ENCODE measurements around the gene DEPDC5. TPM values are rescaled to one million over a fixed set of nuclear protein-coding genes. Genes with fewer than 3 reads are reported as not detected.

DEPDC5 gene
- total RNA-seq, 3 donors from 2014 or later (not counting 1 experiment from before 2014, with no cell fraction given), result 56.7 to 67.9 (median 62.6) TPM

DNA sequence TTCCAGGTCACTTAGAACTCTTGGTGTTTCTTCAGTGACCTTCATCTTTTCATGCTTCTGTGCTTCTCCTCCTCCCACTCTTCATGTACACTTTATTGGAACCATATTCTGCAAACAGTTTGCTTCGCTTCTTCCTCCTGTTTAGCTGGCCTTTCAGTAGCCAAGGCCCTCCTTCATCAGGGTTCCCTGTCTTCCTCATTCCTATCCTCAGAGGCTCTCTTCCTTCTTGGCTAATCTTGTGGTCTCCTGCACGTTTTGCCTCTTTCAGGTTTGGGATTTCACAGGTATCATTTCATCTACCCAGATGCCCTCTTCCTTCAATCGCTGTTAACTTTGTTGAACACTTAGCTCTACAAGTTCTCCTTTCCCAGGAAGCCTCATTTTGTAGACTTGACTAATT lies 66.8 kb downstream of the DEPDC5 start:
- H3K36me3 ChIP-seq (ENCODE audit: control insufficient read depth, insufficient read depth, low read length), result peaks cover 71% of the 10 kb centered on the region
- Mint-ChIP-seq H3K4me3 (no peak overlapping the region), H3K27ac (no peak overlapping the region), H3K27me3 (ENCODE audit: low read depth in 2 of 2) (no peaks in the 10 kb centered on the region), H3K4me1 (no peaks in the 10 kb centered on the region), H3K9me3 (no peaks in the 10 kb centered on the region), H3K36me3 (peaks cover 11% of the 10 kb centered on the region)
- 87% methylated on average over 3 of the region's 3 CpGs for WGBS (ENCODE audit: insufficient coverage)
- ATAC-seq (no peak), DNase-seq (no peak)
- TF ChIP-seq CTCF (IDR thresholded peaks at IDR 0.05), result no peak
- no peak overlapping the region for H3K27ac ChIP-seq (ENCODE audit: low read length)
- H3K4me3 ChIP-seq (ENCODE audit: low read length), result no peak overlapping the region
- H3K4me1 ChIP-seq (ENCODE audit: control insufficient read depth, insufficient read depth, low read length), result no peaks in the 10 kb centered on the region
- H3K9me3 ChIP-seq (ENCODE audit: control insufficient read depth, insufficient read depth, low read length), result no peaks in the 10 kb centered on the region
- H3K27me3 ChIP-seq (ENCODE audit: control insufficient read depth, insufficient read depth, low read length), result no peaks in the 10 kb centered on the region
- intact Hi-C loops (cut with micrococcal nuclease), result no loop called here

GRCh38 chr22:31821572-31821971 lies 67.8 kb downstream of the DEPDC5 start:
- Mint-ChIP-seq H3K27ac (no peak overlapping the region), H3K9me3 (no peaks in the 10 kb centered on the region), H3K4me3 (no peak overlapping the region), H3K27me3 (ENCODE audit: low read depth in 2 of 2) (no peaks in the 10 kb centered on the region), H3K36me3 (peaks cover 8% of the 10 kb centered on the region), H3K4me1 (no peaks in the 10 kb centered on the region)
- H3K27me3 ChIP-seq (ENCODE audit: control insufficient read depth, insufficient read depth, low read length), result no peaks in the 10 kb centered on the region
- H3K4me1 ChIP-seq (ENCODE audit: control insufficient read depth, insufficient read depth, low read length), result no peaks in the 10 kb centered on the region
- H3K9me3 ChIP-seq (ENCODE audit: control insufficient read depth, insufficient read depth, low read length), result no peaks in the 10 kb centered on the region
- H3K4me3 ChIP-seq (ENCODE audit: low read length), result no peak overlapping the region
- intact Hi-C loops (cut with micrococcal nuclease), result no loop called here
- ATAC-seq (no peak), DNase-seq (no peak)
- peaks cover 71% of the 10 kb centered on the region for H3K36me3 ChIP-seq (ENCODE audit: control insufficient read depth, insufficient read depth, low read length)
- no peak for TF ChIP-seq CTCF (IDR thresholded peaks at IDR 0.05)
- H3K27ac ChIP-seq (ENCODE audit: low read length), result no peak overlapping the region
- 94% methylated on average over 1 of the region's 1 CpG for WGBS (ENCODE audit: insufficient coverage)

- ATAC-seq (no peak), DNase-seq (no peak)
- intact Hi-C loops (cut with micrococcal nuclease), result no loop called here
- Histone ChIP-seq H3K4me1 (ENCODE audit: control insufficient read depth, insufficient read depth, low read length) (no peaks in the 10 kb centered on the region), H3K36me3 (ENCODE audit: control insufficient read depth, insufficient read depth, low read length) (peaks cover 64% of the 10 kb centered on the region), H3K9me3 (ENCODE audit: control insufficient read depth, insufficient read depth, low read length) (no peaks in the 10 kb centered on the region), H3K27me3 (ENCODE audit: control insufficient read depth, insufficient read depth, low read length) (no peaks in the 10 kb centered on the region), H3K27ac (ENCODE audit: low read length) (no peak overlapping the region), H3K4me3 (ENCODE audit: low read length) (no peak overlapping the region)
- Mint-ChIP-seq H3K9me3 (no peaks in the 10 kb centered on the region), H3K27me3 (ENCODE audit: low read depth in 2 of 2) (no peaks in the 10 kb centered on the region), H3K27ac (no peak overlapping the region), H3K4me3 (no peak overlapping the region), H3K4me1 (no peaks in the 10 kb centered on the region), H3K36me3 (peaks cover 14% of the 10 kb centered on the region)
- 99% methylated on average over 4 of the region's 4 CpGs for WGBS (ENCODE audit: insufficient coverage)
- TF ChIP-seq CTCF (IDR thresholded peaks at IDR 0.05), result no peak
These were observed 68.7 kb downstream of the DEPDC5 start for GRCh38 chr22:31822523-31822922.

DNA sequence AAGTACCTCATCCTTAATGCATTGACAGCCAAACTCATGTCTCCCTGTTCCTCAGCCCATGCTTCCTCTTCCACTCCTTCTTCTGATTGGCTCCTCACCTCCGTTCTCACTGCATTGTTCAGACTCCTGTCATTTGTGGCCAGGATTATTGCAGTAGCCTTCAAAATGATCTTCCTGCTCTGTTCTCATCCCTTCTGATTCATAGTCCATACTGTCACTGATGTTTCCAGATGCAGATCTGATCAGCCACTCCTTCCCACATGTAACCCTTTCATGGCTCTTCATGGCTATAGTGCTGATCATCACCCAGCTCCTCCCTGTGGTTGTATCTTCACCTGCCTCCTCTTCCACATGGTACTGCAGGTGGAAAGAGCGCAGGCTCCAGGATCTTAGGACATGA lies 71.7 kb downstream of the DEPDC5 start:
- no peaks in the 10 kb centered on the region for H3K4me1 ChIP-seq (ENCODE audit: control insufficient read depth, insufficient read depth, low read length)
- Mint-ChIP-seq H3K4me3 (no peak overlapping the region), H3K36me3 (peaks cover 34% of the 10 kb centered on the region), H3K27ac (no peak overlapping the region), H3K4me1 (no peaks in the 10 kb centered on the region), H3K27me3 (ENCODE audit: low read depth in 2 of 2) (no peaks in the 10 kb centered on the region), H3K9me3 (no peaks in the 10 kb centered on the region)
- TF ChIP-seq CTCF (IDR thresholded peaks at IDR 0.05), result no peak
- intact Hi-C loops (cut with micrococcal nuclease), result no loop called here
- H3K36me3 ChIP-seq (ENCODE audit: control insufficient read depth, insufficient read depth, low read length), result peaks cover 42% of the 10 kb centered on the region
- no peak overlapping the region for H3K4me3 ChIP-seq (ENCODE audit: low read length)
- 91% methylated on average over 2 of the region's 2 CpGs for WGBS (ENCODE audit: insufficient coverage)
- H3K27ac ChIP-seq (ENCODE audit: low read length), result no peak overlapping the region
- H3K9me3 ChIP-seq (ENCODE audit: control insufficient read depth, insufficient read depth, low read length), result no peaks in the 10 kb centered on the region
- no peak for ATAC-seq
- DNase-seq, result no peak
- H3K27me3 ChIP-seq (ENCODE audit: control insufficient read depth, insufficient read depth, low read length), result no peaks in the 10 kb centered on the region
